ENCODE data around the gene LCN6.
"Not testable (repeated sequence)": the region's sequence is repeated elsewhere in the genome, so short reads cannot be mapped to it uniquely, and the experiment has no call there.

- TF ChIP-seq CTCF (conservative IDR thresholded peaks at IDR 0.05; ENCODE audit: low read length); EZH2phosphoT487 (IDR thresholded peaks at IDR 0.05; ENCODE audit: borderline replicate concordance): not testable (repeated sequence)
Measured at GRCh38 chr9:136704741-136705140, 43.6 kb downstream of the LCN6 start.

All from Loucy (cell line).